ENCODE measurements around the gene NT5M. TPM values are rescaled to one million over a fixed set of nuclear protein-coding genes. Genes with fewer than 3 reads are reported as not detected.
A peak's percentile ranks its signal among the peaks of the same experiment; 100 is the strongest.

NT5M gene
- total RNA-seq, 6 experiments from 2014 or later: 0.51 to 3.0 (median 0.87) TPM

GRCh38 chr17:17351901-17352781 is 49.0 kb downstream of the NT5M start:
- intact Hi-C loops (cut with DNase I): loop anchor here in 1 of 2 donors (5.0 kb wide), 1 partner anchor 290 kb away; no protein-coding TSS in a partner anchor
- no peaks in the 10 kb centered on the region for H3K27me3 ChIP-seq
- no CpG with 5 or more reads among the region's 35 CpGs for WGBS (ENCODE audit: insufficient coverage, low coverage, low lambda C conversion rate, missing lambda C conversion rate)
- peaks cover 0 to 5% (median 2%) of the 10 kb centered on the region in 4 donors for H3K4me1 ChIP-seq
- no peak overlapping the region for H3K27ac ChIP-seq
- H3K4me3 ChIP-seq: no peak overlapping the region
- DNase-seq (peak; percentile 44 to 64 (median 50)), ATAC-seq (peak; percentile 44 to 61 (median 48))
- no peaks in the 10 kb centered on the region for H3K9me3 ChIP-seq
- H3K36me3 ChIP-seq: no peaks in the 10 kb centered on the region
- TF ChIP-seq, protein P1, sequence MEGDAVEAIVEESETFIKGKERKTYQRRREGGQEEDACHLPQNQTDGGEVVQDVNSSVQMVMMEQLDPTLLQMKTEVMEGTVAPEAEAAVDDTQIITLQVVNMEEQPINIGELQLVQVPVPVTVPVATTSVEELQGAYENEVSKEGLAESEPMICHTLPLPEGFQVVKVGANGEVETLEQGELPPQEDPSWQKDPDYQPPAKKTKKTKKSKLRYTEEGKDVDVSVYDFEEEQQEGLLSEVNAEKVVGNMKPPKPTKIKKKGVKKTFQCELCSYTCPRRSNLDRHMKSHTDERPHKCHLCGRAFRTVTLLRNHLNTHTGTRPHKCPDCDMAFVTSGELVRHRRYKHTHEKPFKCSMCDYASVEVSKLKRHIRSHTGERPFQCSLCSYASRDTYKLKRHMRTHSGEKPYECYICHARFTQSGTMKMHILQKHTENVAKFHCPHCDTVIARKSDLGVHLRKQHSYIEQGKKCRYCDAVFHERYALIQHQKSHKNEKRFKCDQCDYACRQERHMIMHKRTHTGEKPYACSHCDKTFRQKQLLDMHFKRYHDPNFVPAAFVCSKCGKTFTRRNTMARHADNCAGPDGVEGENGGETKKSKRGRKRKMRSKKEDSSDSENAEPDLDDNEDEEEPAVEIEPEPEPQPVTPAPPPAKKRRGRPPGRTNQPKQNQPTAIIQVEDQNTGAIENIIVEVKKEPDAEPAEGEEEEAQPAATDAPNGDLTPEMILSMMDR (IDR thresholded peaks at IDR 0.05): no peak
- no peak for TF ChIP-seq POLR2A (IDR thresholded peaks at IDR 0.05)

DNA sequence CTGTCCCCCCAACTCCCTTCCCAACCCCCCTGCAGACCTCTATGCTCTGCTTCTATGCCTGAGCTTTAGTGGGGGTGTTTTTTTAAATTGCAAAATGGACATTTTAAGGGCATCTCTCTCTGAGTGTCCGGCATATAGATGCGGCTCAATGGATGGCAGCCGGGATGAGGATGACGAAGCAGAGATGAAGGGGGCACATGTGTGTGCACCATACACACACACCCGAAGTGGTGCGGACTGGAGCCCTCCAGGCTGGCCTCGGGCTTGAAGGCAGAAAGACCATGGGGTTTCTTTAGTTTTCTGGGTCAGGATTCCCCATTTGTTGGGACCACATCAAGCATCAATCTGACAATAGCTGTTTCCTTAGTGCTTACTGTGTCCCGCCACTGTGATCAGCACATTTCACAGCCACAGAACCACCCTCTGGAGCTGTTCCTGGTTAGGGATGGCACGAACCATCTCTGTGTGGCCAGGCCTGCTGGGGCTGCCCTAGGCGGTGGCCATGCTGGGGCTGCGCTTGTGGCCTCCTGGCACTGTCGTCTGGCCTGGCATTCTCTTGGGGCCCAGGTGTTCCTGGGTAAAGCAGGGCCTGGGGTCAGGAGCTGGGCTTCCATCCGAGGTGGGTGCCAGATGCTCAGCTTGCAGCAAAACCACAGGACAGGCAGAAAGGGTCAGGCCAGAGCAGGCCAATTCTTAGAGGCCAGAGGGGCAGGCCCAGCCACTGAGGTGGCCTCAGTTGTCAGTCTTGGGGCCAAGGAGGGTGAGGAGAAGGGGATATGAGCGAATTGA is 49.9 kb downstream of the NT5M start:
- TF ChIP-seq POLR2A (IDR thresholded peaks at IDR 0.05): no peak
- TF ChIP-seq, protein P1 (IDR thresholded peaks at IDR 0.05): no peak
- H3K27ac ChIP-seq: no peak overlapping the region
- 78% methylated on average over 8 of the region's 14 CpGs for WGBS (ENCODE audit: insufficient coverage, low coverage, low lambda C conversion rate, missing lambda C conversion rate)
- DNase-seq: peak in 1 of 3 donors; percentile 40
- no peak overlapping the region for H3K4me3 ChIP-seq
- no peaks in the 10 kb centered on the region for H3K36me3 ChIP-seq
- intact Hi-C loops (cut with DNase I): loop anchor here in 1 of 2 donors (5.0 kb wide), 1 partner anchor 289 kb away; no protein-coding TSS in a partner anchor
- no peaks in the 10 kb centered on the region for H3K27me3 ChIP-seq
- H3K9me3 ChIP-seq: no peaks in the 10 kb centered on the region
- H3K4me1 ChIP-seq: peaks cover 0 to 5% (median 2%) of the 10 kb centered on the region in 4 donors
- no peak for ATAC-seq

GRCh38 chr17:17353625-17354484 is 50.7 kb downstream of the NT5M start:
- intact Hi-C loops (cut with DNase I): loop anchor here in 1 of 2 donors (5.0 kb wide), 1 partner anchor 288 kb away; no protein-coding TSS in a partner anchor
- ATAC-seq: no peak
- H3K9me3 ChIP-seq: no peaks in the 10 kb centered on the region

More at GRCh38 chr17:17353625-17354484, 50.7 kb downstream of the NT5M start:
- H3K4me1 ChIP-seq: peaks cover 0 to 5% (median 2%) of the 10 kb centered on the region in 4 donors
- WGBS (ENCODE audit: insufficient coverage, low coverage, low lambda C conversion rate, missing lambda C conversion rate): 61% methylated on average over 2 of the region's 15 CpGs
- TF ChIP-seq POLR2A (IDR thresholded peaks at IDR 0.05): no peak
- TF ChIP-seq, protein P1 (IDR thresholded peaks at IDR 0.05): no peak
- H3K36me3 ChIP-seq: no peaks in the 10 kb centered on the region
- H3K4me3 ChIP-seq: no peak overlapping the region
- peak in 2 of 3 donors; percentile 41 to 45 for DNase-seq
- no peak overlapping the region for H3K27ac ChIP-seq
- no peaks in the 10 kb centered on the region for H3K27me3 ChIP-seq
